Measurements from ENCODE around the gene STK11.
A peak's percentile ranks its signal among the peaks of the same experiment; 100 is the strongest.
"Not testable (repeated sequence)": the region's sequence is repeated elsewhere in the genome, so short reads cannot be mapped to it uniquely, and the experiment has no call there.

The STK11 gene

GRCh38 chr19:1238369-1239303 is 33.1 kb downstream of the STK11 start:
- DNase-seq, result no peak

DNA sequence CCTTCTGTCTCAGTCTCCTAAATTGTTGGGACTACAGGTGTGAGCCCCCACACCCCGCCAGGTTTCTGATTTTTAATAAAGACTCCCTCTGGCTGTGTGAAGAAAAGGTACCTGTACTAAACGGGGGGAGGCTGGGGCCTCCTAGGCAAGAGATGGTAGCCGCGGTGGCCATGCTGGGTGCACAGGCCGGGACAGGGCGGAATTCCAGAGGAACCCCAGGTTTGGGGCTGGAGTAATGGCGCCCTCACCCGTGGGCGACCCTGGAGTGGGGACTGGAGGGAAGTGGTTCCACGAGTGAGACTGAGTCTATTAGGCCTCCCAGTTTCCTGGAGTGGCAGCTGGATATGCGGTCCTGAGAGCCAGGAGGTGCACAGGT is 33.8 kb downstream of the STK11 start:
- DNase-seq, result no peak

DNA sequence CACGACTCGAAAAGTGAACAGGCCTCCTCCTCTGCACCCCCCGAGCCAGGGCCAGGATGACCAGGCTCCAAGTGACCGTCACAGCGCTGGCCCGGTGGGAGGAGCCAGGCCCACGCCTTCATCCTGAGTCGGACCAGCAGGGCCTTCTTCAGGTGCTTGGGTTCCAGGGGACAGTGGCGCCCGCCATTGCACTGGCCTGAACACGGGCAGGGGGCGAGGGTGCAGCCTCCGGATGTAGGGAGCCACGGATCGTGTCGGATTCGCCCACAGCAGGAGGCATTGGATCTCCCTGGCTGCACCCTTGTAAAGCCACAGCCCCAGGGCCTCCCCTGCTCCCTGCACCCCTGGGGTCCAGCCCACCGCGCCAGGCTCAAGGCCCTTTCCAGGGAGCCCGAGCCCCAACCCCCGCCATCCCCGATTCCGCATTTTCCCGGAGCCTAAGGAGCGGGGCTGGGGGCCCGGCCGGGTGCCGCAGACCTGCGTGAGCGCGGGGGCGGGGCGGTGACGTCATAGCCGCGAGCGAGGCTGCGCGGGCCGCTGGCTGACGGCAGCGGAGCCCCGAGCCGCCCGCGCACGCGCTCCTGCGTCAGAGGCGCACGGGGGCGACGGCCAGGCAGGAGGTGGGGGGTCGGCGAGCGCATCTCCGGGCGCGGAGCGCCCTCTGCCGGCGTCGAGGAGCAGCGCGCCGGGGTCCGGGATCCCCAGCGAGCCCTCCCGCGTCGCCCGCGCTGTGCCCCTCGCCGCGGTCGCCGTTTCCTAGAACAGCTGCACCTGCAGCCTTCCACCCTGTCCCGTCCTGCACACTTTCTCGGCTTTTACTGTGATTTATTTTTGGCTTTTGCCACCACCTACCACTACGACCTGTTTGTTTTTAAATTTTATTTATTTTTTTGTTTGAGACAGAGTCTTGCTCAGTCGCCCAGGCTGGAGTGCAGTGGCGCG is 34.5 kb downstream of the STK11 start:
- DNase-seq, result peak; percentile 90 to 92

GRCh38 chr19:1240925-1241324 is 35.3 kb downstream of the STK11 start:
- no peak for DNase-seq

DNA sequence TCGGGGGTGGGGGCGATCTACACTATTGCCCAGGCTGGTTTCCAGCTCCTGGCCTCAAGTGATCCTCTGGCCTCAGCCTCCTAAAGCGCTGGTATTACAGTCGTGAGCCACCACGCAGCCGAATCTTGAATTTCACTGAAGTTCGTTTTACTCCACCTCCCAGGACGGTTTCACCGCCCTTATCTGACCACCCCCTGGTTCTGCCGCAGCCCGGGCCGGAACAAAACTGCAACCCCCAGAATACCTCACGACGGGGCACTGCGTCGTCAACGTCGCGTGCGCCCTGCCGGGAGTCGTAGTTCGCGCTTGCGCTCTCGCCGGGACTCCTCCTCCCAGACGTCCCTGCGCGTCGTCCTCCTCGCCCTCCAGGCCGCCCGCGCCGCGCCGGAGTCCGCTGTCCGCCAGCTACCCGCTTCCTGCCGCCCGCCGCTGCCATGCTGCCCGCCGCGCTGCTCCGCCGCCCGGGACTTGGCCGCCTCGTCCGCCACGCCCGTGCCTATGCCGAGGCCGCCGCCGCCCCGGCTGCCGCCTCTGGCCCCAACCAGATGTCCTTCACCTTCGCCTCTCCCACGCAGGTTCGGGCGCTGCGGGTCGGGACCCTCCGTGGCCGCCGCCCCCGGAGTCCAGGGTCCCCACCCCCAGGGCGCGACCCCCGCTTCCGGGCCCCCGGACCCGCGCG is 36.0 kb downstream of the STK11 start, which contains the start of gene ATP5F1D:
Gene ATP5F1D, plus strand, starts transcription at position 335 of the 679 bp plus-strand sequence. Its CDS starts 100 bp downstream, at position 435.
- peak; percentile 92 to 93 for DNase-seq

- peak; percentile 88 to 89 for DNase-seq
These were observed 38.5 kb downstream of the STK11 start for GRCh38 chr19:1243768-1244692.

- DNase-seq, result no peak
These were observed 39.3 kb downstream of the STK11 start for GRCh38 chr19:1244693-1245451.

DNA sequence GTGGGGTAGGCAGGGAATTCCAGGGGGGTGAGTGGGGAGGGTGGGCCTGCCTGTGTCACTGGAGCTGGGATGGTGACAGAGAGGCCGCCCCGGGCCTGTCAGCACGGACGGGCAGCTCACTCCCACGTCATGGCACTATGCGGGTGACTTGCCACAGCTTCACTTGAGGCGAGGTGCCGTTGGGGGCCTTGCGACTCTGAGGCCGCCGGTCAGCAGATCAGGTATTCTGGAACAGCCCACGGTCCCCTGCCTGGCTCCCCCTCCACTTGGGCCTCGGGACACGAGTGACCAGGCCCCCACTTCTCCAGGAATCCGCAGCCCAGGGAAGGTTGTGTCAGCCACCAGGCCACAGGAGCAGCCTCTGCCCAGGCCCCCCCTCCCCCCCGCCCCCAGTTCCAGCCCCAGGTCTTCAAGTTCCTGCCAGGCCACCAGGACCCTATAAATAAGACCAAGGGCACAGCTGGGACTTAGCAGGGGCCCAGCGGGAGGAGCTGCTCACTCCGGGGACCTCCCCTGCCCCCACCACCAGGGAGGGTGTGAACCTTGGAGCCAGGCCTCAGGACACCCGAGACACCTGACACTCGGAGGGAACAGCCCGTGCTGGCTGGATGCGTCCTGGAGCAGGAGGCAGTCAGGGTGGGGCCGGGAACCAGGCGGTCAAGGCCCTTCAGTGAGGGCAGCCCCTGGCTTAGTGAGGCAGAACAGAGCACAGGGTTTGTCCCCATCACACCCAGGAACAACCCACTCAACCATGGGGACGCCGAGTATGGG is 40.1 kb downstream of the STK11 start:
- no peak for DNase-seq

GRCh38 chr19:1246265-1247087 is 40.9 kb downstream of the STK11 start:
- DNase-seq, result not testable (repeated sequence)

DNA sequence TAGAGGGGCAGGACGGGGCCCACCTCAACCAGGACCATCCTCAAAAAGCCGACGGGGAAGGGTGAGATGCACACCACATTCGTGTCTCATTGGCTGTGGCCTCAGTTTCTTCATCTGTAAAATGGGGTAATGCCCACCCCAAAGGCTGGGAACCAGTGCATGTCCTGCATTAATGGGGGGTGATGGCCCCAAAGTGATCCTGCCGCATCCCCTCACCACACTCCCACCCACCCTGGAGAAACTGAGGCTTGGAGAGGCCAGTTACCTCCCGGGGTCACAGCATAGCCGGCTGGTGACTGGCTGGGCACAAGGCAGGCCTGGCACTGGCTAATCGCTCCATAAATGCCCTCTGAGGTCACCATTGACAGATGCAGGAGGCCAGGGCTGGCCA is 42.2 kb downstream of the STK11 start:
- no peak for DNase-seq

DNA sequence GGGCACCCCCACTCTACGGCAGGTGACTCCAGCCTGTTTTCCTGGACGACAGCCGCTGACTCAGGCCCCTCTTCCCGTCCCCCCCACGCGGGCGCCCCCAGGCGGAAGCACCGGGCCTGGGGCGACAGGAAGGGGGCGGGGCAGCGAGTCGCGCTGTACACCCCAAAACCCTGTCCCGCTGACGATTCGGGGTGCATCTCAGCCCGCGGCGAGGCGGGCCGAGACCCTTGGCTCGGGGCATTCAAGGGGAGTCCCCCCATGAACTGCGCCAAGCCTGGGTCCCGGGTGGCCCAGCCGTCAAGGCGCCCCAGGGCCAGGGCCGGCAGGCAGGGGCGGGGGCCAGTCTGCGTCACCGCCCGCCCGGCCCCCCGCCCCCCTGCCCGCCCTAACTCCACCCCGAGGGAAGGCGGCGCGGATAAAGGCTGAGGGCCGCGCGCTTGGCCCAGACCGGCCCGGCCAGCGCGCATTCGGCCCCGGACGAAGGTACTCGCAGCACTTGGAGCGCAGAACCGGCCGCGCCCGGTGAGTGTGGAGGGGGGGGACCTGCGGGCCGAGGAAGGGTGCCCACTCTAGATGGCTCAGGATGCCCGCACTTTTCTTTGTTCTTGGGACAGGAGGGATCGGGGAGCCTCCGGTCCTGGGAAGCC is 42.7 kb downstream of the STK11 start, which contains the start of gene MIDN:
Gene MIDN, plus strand, starts transcription at position 445 of the 647 bp plus-strand sequence. CDS start 1,714 bp downstream, outside the sequence.
- DNase-seq, result peak; percentile 75 to 80

DNA sequence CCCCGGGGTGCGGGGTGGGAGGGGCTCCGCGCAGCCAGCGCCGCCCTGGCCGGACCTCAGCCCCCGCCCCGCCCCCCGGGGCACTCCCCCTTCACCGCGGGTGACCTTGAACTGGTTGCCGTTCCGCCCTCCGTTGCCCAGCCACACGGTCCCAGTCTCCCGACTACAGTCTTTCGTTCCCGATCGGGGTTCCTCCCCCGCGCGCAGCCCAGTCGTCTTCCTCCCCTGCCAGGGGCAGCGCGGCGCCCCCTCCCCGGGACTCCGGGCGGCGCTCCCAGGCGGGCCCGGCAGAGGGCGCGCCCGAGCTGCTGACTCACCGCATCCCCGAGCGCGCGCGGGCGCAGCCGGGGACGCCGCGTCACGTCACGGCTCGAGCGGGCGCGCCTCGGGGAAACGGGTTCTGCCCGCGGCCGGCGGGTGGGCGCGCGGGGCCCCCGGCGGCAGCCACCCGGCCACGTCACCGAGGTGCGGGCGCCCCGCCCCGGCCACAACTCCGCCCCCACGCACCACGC is 43.3 kb downstream of the STK11 start:
- peak; percentile 84 to 87 for DNase-seq

- DNase-seq, result peak; percentile 95 to 96
These were observed 43.9 kb downstream of the STK11 start for GRCh38 chr19:1249298-1249989.

- no peak for DNase-seq
These were observed 44.4 kb downstream of the STK11 start for GRCh38 chr19:1249990-1250436.

GRCh38 chr19:1250437-1251260 is 45.1 kb downstream of the STK11 start:
- peak; percentile 67 to 70 for DNase-seq
